RWPE2 (cell line): Measurements from ENCODE around the gene TMEM163.

Experiments
- ATAC-seq: fragments of 200-7000 bp; cut with Tn5 transposase; 3 replicates; pipeline ENCODE4 v1.9.1; 2021; ENCODE audit warnings: low read depth
- DNase-seq: peaks from one replicate; pipeline ENCODE4 v3.0.0-alpha.2; 2020; ENCODE audit warnings: low spot score
- H3K27ac ChIP-seq: fragments of 450-650 bp; 2 replicates; pipeline ENCODE4 v1.5.1; 2017; ENCODE audit warnings: mild to moderate bottlenecking; ENCODE audit not compliant: poor library complexity, severe bottlenecking
- H3K27me3 ChIP-seq: fragments of 250-450 bp; sonication (Bioruptor Pico); 2 replicates; pipeline ENCODE4 v1.5.1; 2021; ENCODE audit warnings: mild to moderate bottlenecking, moderate library complexity; ENCODE audit not compliant: insufficient read depth, poor library complexity, severe bottlenecking
- H3K36me3 ChIP-seq: fragments of 250-450 bp; sonication (Bioruptor Pico); 2 replicates; pipeline ENCODE4 v1.5.1; 2020; ENCODE audit warnings: low read depth, mild to moderate bottlenecking, moderate library complexity
- H3K4me1 ChIP-seq: fragments of 250-450 bp; sonication (Bioruptor Pico); 2 replicates; pipeline ENCODE4 v1.5.1; 2021; ENCODE audit warnings: mild to moderate bottlenecking, moderate library complexity; ENCODE audit not compliant: insufficient read depth, poor library complexity, severe bottlenecking
- H3K4me3 ChIP-seq: fragments of 250-450 bp; sonication (Bioruptor Pico); 2 replicates; pipeline ENCODE4 v1.5.1; 2021; ENCODE audit warnings: mild to moderate bottlenecking, moderate library complexity; ENCODE audit not compliant: severe bottlenecking
- H3K9me3 ChIP-seq: fragments of 250-450 bp; sonication (Bioruptor Pico); 2 replicates; pipeline ENCODE4 v1.5.1; 2021; ENCODE audit warnings: mild to moderate bottlenecking, moderate library complexity; ENCODE audit not compliant: severe bottlenecking
- CTCF ChIP-seq: fragments of 450-650 bp; IDR thresholded peaks from one replicate; pipeline ENCODE4 v1.5.1; 2017; ENCODE audit warnings: mild to moderate bottlenecking, moderate library complexity; ENCODE audit not compliant: poor library complexity, severe bottlenecking

Gene TMEM163

GRCh38 chr2:134711692-134712091 is 7.1 kb downstream of the TMEM163 start:
- ATAC-seq, result no peak
- Histone ChIP-seq H3K9me3 (no peaks in the 10 kb centered on the region), H3K27ac (no peak overlapping the region), H3K4me1 (no peaks in the 10 kb centered on the region), H3K36me3 (no peaks in the 10 kb centered on the region), H3K4me3 (no peak overlapping the region), H3K27me3 (peaks cover 51% of the 10 kb centered on the region)
- TF ChIP-seq CTCF, result no peak
- DNase-seq, result no peak

GRCh38 chr2:134707330-134707676 is 11.5 kb downstream of the TMEM163 start:
- H3K27me3 ChIP-seq, result peaks cover 23% of the 10 kb centered on the region
- ATAC-seq (no peak), DNase-seq (no peak)
- H3K4me3 ChIP-seq, result no peak overlapping the region
- no peaks in the 10 kb centered on the region for H3K9me3 ChIP-seq
- no peak overlapping the region for H3K27ac ChIP-seq
- H3K4me1 ChIP-seq, result no peaks in the 10 kb centered on the region
- no peaks in the 10 kb centered on the region for H3K36me3 ChIP-seq
- no peak for TF ChIP-seq CTCF

- Histone ChIP-seq H3K9me3 (no peaks in the 10 kb centered on the region), H3K36me3 (no peaks in the 10 kb centered on the region), H3K4me3 (no peak overlapping the region), H3K27me3 (peaks cover 21% of the 10 kb centered on the region), H3K4me1 (no peaks in the 10 kb centered on the region), H3K27ac (no peak overlapping the region)
- no peak for TF ChIP-seq CTCF
- peak; percentile 35; the same call in 2 of the 3 replicates for ATAC-seq
- DNase-seq, result no peak
Observed at GRCh38 chr2:134706587-134707329, 12.0 kb downstream of the TMEM163 start.

GRCh38 chr2:134705861-134706586 is 12.8 kb downstream of the TMEM163 start:
- H3K27ac ChIP-seq, result no peak overlapping the region
- TF ChIP-seq CTCF, result no peak

GRCh38 chr2:134704173-134704572 is 14.6 kb downstream of the TMEM163 start:
- Histone ChIP-seq H3K9me3 (no peaks in the 10 kb centered on the region), H3K4me3 (no peak overlapping the region), H3K27me3 (peaks cover 3% of the 10 kb centered on the region), H3K27ac (no peak overlapping the region), H3K36me3 (no peaks in the 10 kb centered on the region), H3K4me1 (no peaks in the 10 kb centered on the region)
- ATAC-seq, result no peak
- DNase-seq, result no peak
- no peak for TF ChIP-seq CTCF

More at GRCh38 chr2:134705861-134706586, 12.8 kb downstream of the TMEM163 start:
- Histone ChIP-seq H3K4me3 (no peak overlapping the region), H3K9me3 (no peaks in the 10 kb centered on the region), H3K36me3 (no peaks in the 10 kb centered on the region), H3K27me3 (peaks cover 13% of the 10 kb centered on the region), H3K4me1 (no peaks in the 10 kb centered on the region)
- ATAC-seq (no peak), DNase-seq (no peak)
